ENCODE measurements around the gene TSPEAR.
"Not testable (repeated sequence)": the region's sequence is repeated elsewhere in the genome, so short reads cannot be mapped to it uniquely, and the experiment has no call there.

Gene TSPEAR

GRCh38 chr21:44625756-44626155 is 85.6 kb downstream of the TSPEAR start:
- no peak for DNase-seq

GRCh38 chr21:44623575-44623974 is 87.8 kb downstream of the TSPEAR start:
- DNase-seq, result no peak

- DNase-seq, result no peak
Measured at GRCh38 chr21:44619886-44620285, 91.5 kb downstream of the TSPEAR start.

GRCh38 chr21:44618909-44619308 is 92.5 kb downstream of the TSPEAR start:
- DNase-seq, result peak; percentile 37

- DNase-seq, result no peak
Measured at GRCh38 chr21:44618504-44618903, 92.9 kb downstream of the TSPEAR start.

GRCh38 chr21:44617071-44617501 is 94.3 kb downstream of the TSPEAR start:
- no peak for DNase-seq

GRCh38 chr21:44616591-44616926 is 94.8 kb downstream of the TSPEAR start:
- DNase-seq, result no peak

- DNase-seq, result no peak
Measured at GRCh38 chr21:44615911-44616590, 95.3 kb downstream of the TSPEAR start.

GRCh38 chr21:44615466-44615865 is 95.9 kb downstream of the TSPEAR start:
- no peak for DNase-seq

- no peak for DNase-seq
Measured at GRCh38 chr21:44614961-44615391, 96.4 kb downstream of the TSPEAR start.

- DNase-seq, result no peak
Measured at GRCh38 chr21:44614161-44614631, 97.2 kb downstream of the TSPEAR start.

GRCh38 chr21:44613386-44614155 is 97.8 kb downstream of the TSPEAR start:
- DNase-seq, result no peak

GRCh38 chr21:44612669-44613229 is 98.6 kb downstream of the TSPEAR start:
- DNase-seq, result no peak

- DNase-seq, result no peak
Measured at GRCh38 chr21:44612029-44612486, 99.3 kb downstream of the TSPEAR start, which contains the start of gene KRTAP10-8. Gene KRTAP10-8 (plus strand): TSS chr21:44612079. CDS start chr21:44612101, 22 bp downstream.

- no peak for DNase-seq
Measured at GRCh38 chr21:44611551-44611950, 99.8 kb downstream of the TSPEAR start.

- DNase-seq, result not testable (repeated sequence)
Measured at GRCh38 chr21:44610157-44610843, 101.1 kb downstream of the TSPEAR start.

- DNase-seq, result no peak
Measured at GRCh38 chr21:44609193-44609592, 102.2 kb downstream of the TSPEAR start.

GRCh38 chr21:44606495-44606894 is 104.9 kb downstream of the TSPEAR start:
- no peak for DNase-seq

GRCh38 chr21:44603911-44604310 is 107.5 kb downstream of the TSPEAR start:
- no peak for DNase-seq

- no peak for DNase-seq
Measured at GRCh38 chr21:44603109-44603875, 108.1 kb downstream of the TSPEAR start.

- DNase-seq, result no peak
Measured at GRCh38 chr21:44602463-44602850, 108.9 kb downstream of the TSPEAR start.

Measured in T-helper 9 cell (primary cell).